Activated T-cell treated with anti-CD3 and anti-CD28 coated beads for 24 hours (primary cell): ENCODE measurements around the gene FCHSD2.
"Not testable (repeated sequence)": the region's sequence is repeated elsewhere in the genome, so short reads cannot be mapped to it uniquely, and the experiment has no call there.

ENCODE experiments used
- DNase-seq: peaks from one replicate; pipeline ENCODE4 v3.0.0-alpha.2; 2020; ENCODE audit warnings: low read depth

Gene FCHSD2

GRCh38 chr11:72817966-72818365 is 324.2 kb downstream of the FCHSD2 start:
- no peak for DNase-seq

GRCh38 chr11:72816404-72816990 is 325.6 kb downstream of the FCHSD2 start:
- DNase-seq = no peak

GRCh38 chr11:72815110-72815618 is 327.0 kb downstream of the FCHSD2 start:
- DNase-seq = no peak

GRCh38 chr11:72814286-72815109 is 327.6 kb downstream of the FCHSD2 start, which contains the start of gene ATG16L2:
TSS of gene ATG16L2 (plus strand) at chr11:72814411. CDS start at chr11:72814446, 35 bp downstream.
- peak; percentile 88 for DNase-seq

- DNase-seq = no peak
Observed at GRCh38 chr11:72813740-72814285, 328.3 kb downstream of the FCHSD2 start.

GRCh38 chr11:72812967-72813739 is 329.0 kb downstream of the FCHSD2 start:
- peak; percentile 72 for DNase-seq

GRCh38 chr11:72812604-72812966 is 329.5 kb downstream of the FCHSD2 start:
- no peak for DNase-seq

- not testable (repeated sequence) for DNase-seq
Observed at GRCh38 chr11:72811686-72812085, 330.4 kb downstream of the FCHSD2 start.

GRCh38 chr11:72808331-72808798 is 333.8 kb downstream of the FCHSD2 start:
- no peak for DNase-seq

GRCh38 chr11:72807792-72808191 is 334.3 kb downstream of the FCHSD2 start:
- DNase-seq = no peak

GRCh38 chr11:72807021-72807693 is 335.0 kb downstream of the FCHSD2 start:
- DNase-seq = no peak

GRCh38 chr11:72806378-72806777 is 335.7 kb downstream of the FCHSD2 start:
- DNase-seq = not testable (repeated sequence)

- DNase-seq = no peak
Observed at GRCh38 chr11:72805216-72805615, 336.9 kb downstream of the FCHSD2 start.

GRCh38 chr11:72802822-72803221 is 339.3 kb downstream of the FCHSD2 start:
- no peak for DNase-seq

- no peak for DNase-seq
Observed at GRCh38 chr11:72799441-72799840, 342.7 kb downstream of the FCHSD2 start.

GRCh38 chr11:72798361-72798760 is 343.8 kb downstream of the FCHSD2 start:
- DNase-seq = no peak

GRCh38 chr11:72793425-72794367 is 348.4 kb downstream of the FCHSD2 start, which contains the start of gene STARD10:
TSS of gene STARD10 (minus strand) at chr11:72794047. CDS start at chr11:72781181, 12,866 bp downstream.
- DNase-seq = peak; percentile 91

GRCh38 chr11:72793076-72793424 is 349.1 kb downstream of the FCHSD2 start:
- DNase-seq = no peak

GRCh38 chr11:72792437-72793021 is 349.6 kb downstream of the FCHSD2 start:
- DNase-seq = no peak

- not testable (repeated sequence) for DNase-seq
Observed at GRCh38 chr11:72791228-72791627, 350.9 kb downstream of the FCHSD2 start.
